ENCODE results near the gene NLRC3.
"Not testable (repeated sequence)": the region's sequence is repeated elsewhere in the genome, so short reads cannot be mapped to it uniquely, and the experiment has no call there.

Gene NLRC3

GRCh38 chr16:3532741-3533140 is 44.5 kb downstream of the NLRC3 start:
- Histone ChIP-seq H3K27me3 (ENCODE audit: control insufficient read depth, insufficient read depth, low read length) (no peaks in the 10 kb centered on the region), H3K4me1 (ENCODE audit: control insufficient read depth, insufficient read depth, low read length) (no peaks in the 10 kb centered on the region), H3K9me3 (ENCODE audit: control insufficient read depth, low read length) (no peaks in the 10 kb centered on the region), H3K36me3 (ENCODE audit: control insufficient read depth, insufficient read depth, low read length) (no peaks in the 10 kb centered on the region), H3K4me3 (ENCODE audit: low read length) (no peak overlapping the region), H3K9ac (ENCODE audit: low read length) (no peak overlapping the region)

GRCh38 chr16:3530371-3530914 is 46.8 kb downstream of the NLRC3 start:
- Histone ChIP-seq H3K4me3 (ENCODE audit: low read length) (no peak overlapping the region), H3K4me1 (ENCODE audit: control insufficient read depth, insufficient read depth, low read length) (no peaks in the 10 kb centered on the region), H3K27me3 (ENCODE audit: control insufficient read depth, insufficient read depth, low read length) (no peaks in the 10 kb centered on the region), H3K9ac (ENCODE audit: low read length) (no peak overlapping the region), H3K36me3 (ENCODE audit: control insufficient read depth, insufficient read depth, low read length) (no peaks in the 10 kb centered on the region), H3K9me3 (ENCODE audit: control insufficient read depth, low read length) (no peaks in the 10 kb centered on the region)

GRCh38 chr16:3529175-3529574 is 48.0 kb downstream of the NLRC3 start:
- H3K27me3 ChIP-seq (ENCODE audit: control insufficient read depth, insufficient read depth, low read length), result no peaks in the 10 kb centered on the region
- H3K4me1 ChIP-seq (ENCODE audit: control insufficient read depth, insufficient read depth, low read length), result no peaks in the 10 kb centered on the region
- H3K36me3 ChIP-seq (ENCODE audit: control insufficient read depth, insufficient read depth, low read length), result no peaks in the 10 kb centered on the region
- H3K4me3 ChIP-seq (ENCODE audit: low read length), result no peak overlapping the region
- no peaks in the 10 kb centered on the region for H3K9me3 ChIP-seq (ENCODE audit: control insufficient read depth, low read length)
- H3K9ac ChIP-seq (ENCODE audit: low read length), result no peak overlapping the region

- H3K36me3 ChIP-seq (ENCODE audit: control insufficient read depth, insufficient read depth, low read length), result no peaks in the 10 kb centered on the region
- H3K4me3 ChIP-seq (ENCODE audit: low read length), result no peak overlapping the region
- H3K9ac ChIP-seq (ENCODE audit: low read length), result no peak overlapping the region
- no peaks in the 10 kb centered on the region for H3K9me3 ChIP-seq (ENCODE audit: control insufficient read depth, low read length)
- no peaks in the 10 kb centered on the region for H3K4me1 ChIP-seq (ENCODE audit: control insufficient read depth, insufficient read depth, low read length)
- H3K27me3 ChIP-seq (ENCODE audit: control insufficient read depth, insufficient read depth, low read length), result no peaks in the 10 kb centered on the region
Measured at GRCh38 chr16:3528406-3528805, 48.8 kb downstream of the NLRC3 start.

GRCh38 chr16:3527216-3527829 is 49.9 kb downstream of the NLRC3 start:
- not testable (repeated sequence) for H3K4me1 ChIP-seq (ENCODE audit: control insufficient read depth, insufficient read depth, low read length); H3K27me3 ChIP-seq (ENCODE audit: control insufficient read depth, insufficient read depth, low read length); H3K9ac ChIP-seq (ENCODE audit: low read length); H3K36me3 ChIP-seq (ENCODE audit: control insufficient read depth, insufficient read depth, low read length); H3K4me3 ChIP-seq (ENCODE audit: low read length); H3K9me3 ChIP-seq (ENCODE audit: control insufficient read depth, low read length)

GRCh38 chr16:3525951-3526350 is 51.3 kb downstream of the NLRC3 start:
- Histone ChIP-seq H3K4me3 (ENCODE audit: low read length) (no peak overlapping the region), H3K9me3 (ENCODE audit: control insufficient read depth, low read length) (no peaks in the 10 kb centered on the region), H3K4me1 (ENCODE audit: control insufficient read depth, insufficient read depth, low read length) (no peaks in the 10 kb centered on the region), H3K9ac (ENCODE audit: low read length) (no peak overlapping the region), H3K27me3 (ENCODE audit: control insufficient read depth, insufficient read depth, low read length) (no peaks in the 10 kb centered on the region), H3K36me3 (ENCODE audit: control insufficient read depth, insufficient read depth, low read length) (no peaks in the 10 kb centered on the region)

- no peaks in the 10 kb centered on the region for H3K27me3 ChIP-seq (ENCODE audit: control insufficient read depth, insufficient read depth, low read length)
- H3K9me3 ChIP-seq (ENCODE audit: control insufficient read depth, low read length), result no peaks in the 10 kb centered on the region
- no peaks in the 10 kb centered on the region for H3K36me3 ChIP-seq (ENCODE audit: control insufficient read depth, insufficient read depth, low read length)
- no peak overlapping the region for H3K9ac ChIP-seq (ENCODE audit: low read length)
- H3K4me1 ChIP-seq (ENCODE audit: control insufficient read depth, insufficient read depth, low read length), result no peaks in the 10 kb centered on the region
- H3K4me3 ChIP-seq (ENCODE audit: low read length), result no peak overlapping the region
Measured at GRCh38 chr16:3523281-3523680, 53.9 kb downstream of the NLRC3 start.

- no peaks in the 10 kb centered on the region for H3K36me3 ChIP-seq (ENCODE audit: control insufficient read depth, insufficient read depth, low read length)
- no peak overlapping the region for H3K4me3 ChIP-seq (ENCODE audit: low read length)
Measured at GRCh38 chr16:3520841-3521240, 56.4 kb downstream of the NLRC3 start.

GRCh38 chr16:3520413-3520812 is 56.8 kb downstream of the NLRC3 start:
- Histone ChIP-seq H3K27me3 (ENCODE audit: control insufficient read depth, insufficient read depth, low read length) (no peaks in the 10 kb centered on the region), H3K36me3 (ENCODE audit: control insufficient read depth, insufficient read depth, low read length) (no peaks in the 10 kb centered on the region), H3K4me3 (ENCODE audit: low read length) (no peak overlapping the region), H3K9ac (ENCODE audit: low read length) (no peak overlapping the region), H3K9me3 (ENCODE audit: control insufficient read depth, low read length) (no peaks in the 10 kb centered on the region), H3K4me1 (ENCODE audit: control insufficient read depth, insufficient read depth, low read length) (no peaks in the 10 kb centered on the region)

More at GRCh38 chr16:3520841-3521240, 56.4 kb downstream of the NLRC3 start:
- no peaks in the 10 kb centered on the region for H3K27me3 ChIP-seq (ENCODE audit: control insufficient read depth, insufficient read depth, low read length)
- no peak overlapping the region for H3K9ac ChIP-seq (ENCODE audit: low read length)
- no peaks in the 10 kb centered on the region for H3K4me1 ChIP-seq (ENCODE audit: control insufficient read depth, insufficient read depth, low read length)
- H3K9me3 ChIP-seq (ENCODE audit: control insufficient read depth, low read length), result no peaks in the 10 kb centered on the region

GRCh38 chr16:3519581-3519980 is 57.6 kb downstream of the NLRC3 start:
- Histone ChIP-seq H3K4me1 (ENCODE audit: control insufficient read depth, insufficient read depth, low read length) (no peaks in the 10 kb centered on the region), H3K9me3 (ENCODE audit: control insufficient read depth, low read length) (no peaks in the 10 kb centered on the region), H3K4me3 (ENCODE audit: low read length) (no peak overlapping the region), H3K27me3 (ENCODE audit: control insufficient read depth, insufficient read depth, low read length) (no peaks in the 10 kb centered on the region), H3K36me3 (ENCODE audit: control insufficient read depth, insufficient read depth, low read length) (no peaks in the 10 kb centered on the region), H3K9ac (ENCODE audit: low read length) (no peak overlapping the region)

GRCh38 chr16:3518986-3519348 is 58.2 kb downstream of the NLRC3 start:
- Histone ChIP-seq H3K9me3 (ENCODE audit: control insufficient read depth, low read length) (no peaks in the 10 kb centered on the region), H3K4me3 (ENCODE audit: low read length) (no peak overlapping the region), H3K4me1 (ENCODE audit: control insufficient read depth, insufficient read depth, low read length) (no peaks in the 10 kb centered on the region), H3K9ac (ENCODE audit: low read length) (no peak overlapping the region), H3K36me3 (ENCODE audit: control insufficient read depth, insufficient read depth, low read length) (no peaks in the 10 kb centered on the region), H3K27me3 (ENCODE audit: control insufficient read depth, insufficient read depth, low read length) (no peaks in the 10 kb centered on the region)

GRCh38 chr16:3518292-3518985 is 58.8 kb downstream of the NLRC3 start:
- H3K27me3 ChIP-seq (ENCODE audit: control insufficient read depth, insufficient read depth, low read length), result no peaks in the 10 kb centered on the region
- no peak overlapping the region for H3K9ac ChIP-seq (ENCODE audit: low read length)
- H3K9me3 ChIP-seq (ENCODE audit: control insufficient read depth, low read length), result no peaks in the 10 kb centered on the region
- no peaks in the 10 kb centered on the region for H3K4me1 ChIP-seq (ENCODE audit: control insufficient read depth, insufficient read depth, low read length)
- no peaks in the 10 kb centered on the region for H3K36me3 ChIP-seq (ENCODE audit: control insufficient read depth, insufficient read depth, low read length)
- no peak overlapping the region for H3K4me3 ChIP-seq (ENCODE audit: low read length)

Measured in mucosa of stomach (tissue), 1 donor.